Measurements from ENCODE around the gene SCRG1. TPM values are rescaled to one million over a fixed set of nuclear protein-coding genes. Genes with fewer than 3 reads are reported as not detected.
A peak's percentile ranks its signal among the peaks of the same experiment; 100 is the strongest.

Gene SCRG1
- total and polyA plus RNA-seq, 2 experiments from 2014 or later = 0.12 to 1.9 TPM

DNA sequence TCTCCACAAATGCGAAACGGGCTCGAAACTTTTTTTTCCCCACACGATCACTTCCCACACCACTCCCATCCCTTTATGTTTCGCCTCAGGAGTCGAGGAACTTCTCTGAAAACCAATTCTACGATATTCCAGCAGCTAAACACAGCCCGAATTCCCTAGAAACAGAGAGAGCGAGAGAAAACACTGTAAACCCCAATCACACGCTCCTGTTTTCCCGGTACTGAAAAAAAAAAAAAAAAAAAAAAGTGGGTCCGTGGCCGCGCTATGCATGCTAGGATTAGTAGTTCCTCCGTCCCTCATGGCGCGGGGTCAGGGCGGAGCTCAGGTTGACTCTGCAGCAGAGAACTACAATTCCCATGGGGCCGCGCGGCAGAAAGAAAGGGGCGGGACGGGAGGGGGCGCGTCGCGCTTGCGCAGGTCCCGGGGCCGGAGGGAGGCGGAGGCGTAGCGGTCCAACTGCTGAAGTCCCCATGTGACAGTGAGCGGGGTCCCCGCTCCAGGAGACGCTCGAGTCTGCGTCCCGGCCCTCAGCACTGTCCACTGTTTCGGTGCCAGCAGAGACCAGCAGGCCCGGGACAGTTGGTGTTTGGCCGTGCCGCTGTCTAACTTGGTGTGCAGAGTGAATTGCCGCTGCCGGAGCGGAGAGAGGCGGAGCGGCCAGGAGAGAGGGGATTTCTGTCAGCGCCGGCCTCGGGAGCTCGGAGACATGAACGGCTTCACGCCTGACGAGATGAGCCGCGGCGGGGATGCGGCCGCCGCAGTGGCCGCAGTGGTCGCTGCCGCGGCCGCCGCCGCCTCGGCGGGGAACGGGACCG, 28.2 kb downstream of the SCRG1 start, which contains the start of gene SAP30:
SAP30 (plus strand) TSS at position 478 of the 815 bp plus-strand sequence; CDS start at position 707, 229 bp downstream.
- H3K36me3 ChIP-seq = no peaks in the 10 kb centered on the region
- peak; percentile 98 to 99 for DNase-seq (ENCODE audit: low read depth in 1 of 2, low spot score in 1 of 2)
- no peaks in the 10 kb centered on the region for H3K4me1 ChIP-seq (ENCODE audit: low read depth)
- no peaks in the 10 kb centered on the region for H3K9me3 ChIP-seq (ENCODE audit: low read depth)
- peak within 1 kb of the TSS; percentile 80 for H3K4me3 ChIP-seq
- peak within 1 kb of the TSS; percentile 87 for H3K27ac ChIP-seq
- TF ChIP-seq, protein P1, sequence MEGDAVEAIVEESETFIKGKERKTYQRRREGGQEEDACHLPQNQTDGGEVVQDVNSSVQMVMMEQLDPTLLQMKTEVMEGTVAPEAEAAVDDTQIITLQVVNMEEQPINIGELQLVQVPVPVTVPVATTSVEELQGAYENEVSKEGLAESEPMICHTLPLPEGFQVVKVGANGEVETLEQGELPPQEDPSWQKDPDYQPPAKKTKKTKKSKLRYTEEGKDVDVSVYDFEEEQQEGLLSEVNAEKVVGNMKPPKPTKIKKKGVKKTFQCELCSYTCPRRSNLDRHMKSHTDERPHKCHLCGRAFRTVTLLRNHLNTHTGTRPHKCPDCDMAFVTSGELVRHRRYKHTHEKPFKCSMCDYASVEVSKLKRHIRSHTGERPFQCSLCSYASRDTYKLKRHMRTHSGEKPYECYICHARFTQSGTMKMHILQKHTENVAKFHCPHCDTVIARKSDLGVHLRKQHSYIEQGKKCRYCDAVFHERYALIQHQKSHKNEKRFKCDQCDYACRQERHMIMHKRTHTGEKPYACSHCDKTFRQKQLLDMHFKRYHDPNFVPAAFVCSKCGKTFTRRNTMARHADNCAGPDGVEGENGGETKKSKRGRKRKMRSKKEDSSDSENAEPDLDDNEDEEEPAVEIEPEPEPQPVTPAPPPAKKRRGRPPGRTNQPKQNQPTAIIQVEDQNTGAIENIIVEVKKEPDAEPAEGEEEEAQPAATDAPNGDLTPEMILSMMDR (IDR thresholded peaks at IDR 0.05; ENCODE audit: low read depth, low read length) = no peak
- no peaks in the 10 kb centered on the region for H3K27me3 ChIP-seq

DNA sequence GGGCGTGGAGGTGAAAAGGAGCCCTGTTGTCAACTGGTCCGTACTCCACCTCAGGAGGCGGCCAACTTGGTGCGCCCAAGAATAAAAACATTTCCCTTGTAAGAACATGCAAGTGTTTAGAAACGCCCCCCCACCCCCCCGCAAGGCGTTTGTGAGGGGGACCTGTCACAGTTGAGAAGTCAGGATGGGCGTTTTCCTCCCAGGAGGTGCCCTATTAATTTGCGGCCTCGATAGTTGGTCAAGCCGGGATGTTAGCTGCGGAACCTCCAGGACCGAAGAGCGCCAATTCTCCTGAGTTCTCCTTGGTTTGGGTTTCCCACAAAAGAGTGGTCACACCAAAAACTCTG, 28.8 kb downstream of the SCRG1 start:
- no peaks in the 10 kb centered on the region for H3K4me1 ChIP-seq (ENCODE audit: low read depth)
- no peaks in the 10 kb centered on the region for H3K36me3 ChIP-seq
- no peaks in the 10 kb centered on the region for H3K27me3 ChIP-seq
- TF ChIP-seq, protein P1 (IDR thresholded peaks at IDR 0.05; ENCODE audit: low read depth, low read length) = no peak
- DNase-seq (ENCODE audit: low read depth in 1 of 2, low spot score in 1 of 2) = no peak
- H3K27ac ChIP-seq = peak overlapping the region; percentile 87
- H3K9me3 ChIP-seq (ENCODE audit: low read depth) = no peaks in the 10 kb centered on the region
- H3K4me3 ChIP-seq = peak overlapping the region; percentile 80

DNA sequence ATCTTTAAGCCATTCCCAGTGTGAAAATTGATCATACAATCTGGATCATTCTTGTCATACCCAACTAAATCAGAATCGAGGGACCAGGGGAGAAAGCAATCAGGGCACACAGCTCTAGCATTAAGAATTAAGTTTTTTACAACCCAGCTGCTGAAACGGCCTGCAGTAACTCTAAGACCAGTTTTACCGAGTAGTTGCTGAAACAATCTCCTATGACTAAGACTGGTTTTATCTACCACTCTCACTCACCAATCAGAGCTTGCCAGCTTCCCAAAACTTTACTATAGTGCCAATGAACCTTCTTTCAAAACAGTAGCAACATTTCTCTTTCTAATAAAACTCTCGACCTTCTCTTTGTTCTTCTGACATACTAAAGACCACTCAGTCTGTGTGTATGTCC, 31.0 kb downstream of the SCRG1 start:
- H3K36me3 ChIP-seq = no peaks in the 10 kb centered on the region
- H3K27ac ChIP-seq = no peak overlapping the region
- no peaks in the 10 kb centered on the region for H3K4me1 ChIP-seq (ENCODE audit: low read depth)
- TF ChIP-seq, protein P1 (IDR thresholded peaks at IDR 0.05; ENCODE audit: low read depth, low read length) = no peak
- H3K4me3 ChIP-seq = peak overlapping the region; percentile 80
- no peaks in the 10 kb centered on the region for H3K9me3 ChIP-seq (ENCODE audit: low read depth)
- H3K27me3 ChIP-seq = no peaks in the 10 kb centered on the region
- peak in 1 of 2 donors; percentile 61 for DNase-seq (ENCODE audit: low read depth in 1 of 2, low spot score in 1 of 2)

- TF ChIP-seq, protein P1 (IDR thresholded peaks at IDR 0.05; ENCODE audit: low read depth, low read length) = no peak
- Histone ChIP-seq H3K27ac (no peak overlapping the region), H3K9me3 (ENCODE audit: low read depth) (no peaks in the 10 kb centered on the region), H3K27me3 (no peaks in the 10 kb centered on the region), H3K4me1 (ENCODE audit: low read depth) (no peaks in the 10 kb centered on the region), H3K36me3 (no peaks in the 10 kb centered on the region), H3K4me3 (peak overlapping the region; percentile 80)
- DNase-seq (ENCODE audit: low read depth in 1 of 2, low spot score in 1 of 2) = peak in 1 of 2 donors; percentile 46
These were observed 31.6 kb downstream of the SCRG1 start for GRCh38 chr4:173367285-173367684.

- H3K27me3 ChIP-seq = no peaks in the 10 kb centered on the region
- TF ChIP-seq, protein P1 (IDR thresholded peaks at IDR 0.05; ENCODE audit: low read depth, low read length) = no peak
- no peak overlapping the region for H3K4me3 ChIP-seq
- DNase-seq (ENCODE audit: low read depth in 1 of 2, low spot score in 1 of 2) = no peak
- H3K9me3 ChIP-seq (ENCODE audit: low read depth) = no peaks in the 10 kb centered on the region
- H3K36me3 ChIP-seq = no peaks in the 10 kb centered on the region
- H3K4me1 ChIP-seq (ENCODE audit: low read depth) = no peaks in the 10 kb centered on the region
- no peak overlapping the region for H3K27ac ChIP-seq
These were observed 33.4 kb downstream of the SCRG1 start for GRCh38 chr4:173365359-173365996.

Data from cardiac muscle cell (in vitro differentiated cells and primary cell).